ENCODE results near the gene CTDP1.

GRCh38 chr18:79726721-79727120 lies 47.1 kb downstream of the CTDP1 start:
- TF ChIP-seq CTCF (IDR thresholded peaks at IDR 0.05) = no peak
- TF ChIP-seq POLR2A (IDR thresholded peaks at IDR 0.05) = no peak
